Measurements from ENCODE around the gene TPRG1. TPM values are rescaled to one million over a fixed set of nuclear protein-coding genes. Genes with fewer than 3 reads are reported as not detected.

The TPRG1 gene
- total RNA-seq, 1 donor from 2014 or later = 0.71 TPM

- no peak overlapping the region for H3K4me3 ChIP-seq
- Mint-ChIP-seq H3K27ac (no peak overlapping the region), H3K9me3 (peaks cover 3% of the 10 kb centered on the region), H3K4me3 (no peak overlapping the region), H3K27me3 (ENCODE audit: insufficient read depth, low read depth) (peaks cover 2% of the 10 kb centered on the region), H3K4me1 (peaks cover 10% of the 10 kb centered on the region), H3K36me3 (no peaks in the 10 kb centered on the region)
- H3F3A ChIP-seq (ENCODE audit: low read depth) = no peaks in the 10 kb centered on the region
- no peaks in the 10 kb centered on the region for H4K20me1 ChIP-seq (ENCODE audit: low read depth)
- H3K79me2 ChIP-seq (ENCODE audit: low read depth) = no peaks in the 10 kb centered on the region
- no peaks in the 10 kb centered on the region for H3K9me3 ChIP-seq (ENCODE audit: low read depth)
- no peaks in the 10 kb centered on the region for H3K36me3 ChIP-seq
- H3K27me3 ChIP-seq = no peaks in the 10 kb centered on the region
- TF ChIP-seq EZH2 (IDR thresholded peaks at IDR 0.05) = no peak
- TF ChIP-seq, protein P1, sequence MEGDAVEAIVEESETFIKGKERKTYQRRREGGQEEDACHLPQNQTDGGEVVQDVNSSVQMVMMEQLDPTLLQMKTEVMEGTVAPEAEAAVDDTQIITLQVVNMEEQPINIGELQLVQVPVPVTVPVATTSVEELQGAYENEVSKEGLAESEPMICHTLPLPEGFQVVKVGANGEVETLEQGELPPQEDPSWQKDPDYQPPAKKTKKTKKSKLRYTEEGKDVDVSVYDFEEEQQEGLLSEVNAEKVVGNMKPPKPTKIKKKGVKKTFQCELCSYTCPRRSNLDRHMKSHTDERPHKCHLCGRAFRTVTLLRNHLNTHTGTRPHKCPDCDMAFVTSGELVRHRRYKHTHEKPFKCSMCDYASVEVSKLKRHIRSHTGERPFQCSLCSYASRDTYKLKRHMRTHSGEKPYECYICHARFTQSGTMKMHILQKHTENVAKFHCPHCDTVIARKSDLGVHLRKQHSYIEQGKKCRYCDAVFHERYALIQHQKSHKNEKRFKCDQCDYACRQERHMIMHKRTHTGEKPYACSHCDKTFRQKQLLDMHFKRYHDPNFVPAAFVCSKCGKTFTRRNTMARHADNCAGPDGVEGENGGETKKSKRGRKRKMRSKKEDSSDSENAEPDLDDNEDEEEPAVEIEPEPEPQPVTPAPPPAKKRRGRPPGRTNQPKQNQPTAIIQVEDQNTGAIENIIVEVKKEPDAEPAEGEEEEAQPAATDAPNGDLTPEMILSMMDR (IDR thresholded peaks at IDR 0.05) = no peak
- H3K27ac ChIP-seq = no peak overlapping the region
- no peak overlapping the region for H3K9ac ChIP-seq
- H3K4me1 ChIP-seq = no peaks in the 10 kb centered on the region
- H3K4me2 ChIP-seq = no peak overlapping the region
- no peak overlapping the region for H2AFZ ChIP-seq (replicated peaks)
- DNase-seq (ENCODE audit: low spot score) = no peak
Measured at GRCh38 chr3:189170559-189170958, 1.2 kb upstream of the TPRG1 start.

GRCh38 chr3:189172668-189173419 is 1.1 kb downstream of the TPRG1 start:
- no peaks in the 10 kb centered on the region for H3K27me3 ChIP-seq

DNA sequence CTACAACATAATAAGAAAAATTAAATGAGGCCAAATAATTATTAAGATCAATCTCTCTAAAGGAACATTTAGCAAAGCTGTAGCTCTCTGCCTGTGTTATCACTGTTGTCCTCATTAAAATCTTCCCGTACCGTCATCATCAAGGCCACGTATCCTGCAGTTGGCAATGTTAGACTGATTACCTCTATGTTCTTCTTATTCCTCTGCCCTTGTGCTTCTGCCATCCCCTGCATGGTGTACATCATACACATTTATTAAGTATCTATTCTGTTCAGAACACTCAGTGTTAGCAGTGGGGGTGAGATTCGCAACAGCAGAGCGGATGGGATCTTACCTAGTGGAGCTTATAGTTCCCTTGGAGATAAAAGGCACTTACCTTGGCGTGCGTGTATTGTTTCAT is 12.8 kb downstream of the TPRG1 start:
- H3K9ac ChIP-seq = no peak overlapping the region
- H3K4me3 ChIP-seq = no peak overlapping the region
- H4K20me1 ChIP-seq (ENCODE audit: low read depth) = no peaks in the 10 kb centered on the region
- H3K36me3 ChIP-seq = no peaks in the 10 kb centered on the region
- H3K4me1 ChIP-seq = no peaks in the 10 kb centered on the region
- no peaks in the 10 kb centered on the region for H3K4me1 Mint-ChIP-seq
- H3K4me2 ChIP-seq = no peak overlapping the region
- no peak overlapping the region for H2AFZ ChIP-seq (replicated peaks)
- H3K27ac ChIP-seq = no peak overlapping the region
- no peaks in the 10 kb centered on the region for H3K9me3 ChIP-seq (ENCODE audit: low read depth)
- no peak for TF ChIP-seq EZH2phosphoT487 (IDR thresholded peaks at IDR 0.05)
- H3K36me3 Mint-ChIP-seq = peaks cover 4% of the 10 kb centered on the region
- H3K27me3 ChIP-seq = no peaks in the 10 kb centered on the region
- no peaks in the 10 kb centered on the region for H3K79me2 ChIP-seq (ENCODE audit: low read depth)
- no peak for DNase-seq (ENCODE audit: low spot score)
- H3K27me3 Mint-ChIP-seq (ENCODE audit: insufficient read depth, low read depth) = no peaks in the 10 kb centered on the region
- no peaks in the 10 kb centered on the region for H3F3A ChIP-seq (ENCODE audit: low read depth)
- H3K27ac Mint-ChIP-seq = no peak overlapping the region
- no peak overlapping the region for H3K4me3 Mint-ChIP-seq
- peaks cover 15% of the 10 kb centered on the region for H3K9me3 Mint-ChIP-seq

More at GRCh38 chr3:189172668-189173419, 1.1 kb downstream of the TPRG1 start:
- no peaks in the 10 kb centered on the region for H3F3A ChIP-seq (ENCODE audit: low read depth)
- no peak overlapping the region for H3K27ac ChIP-seq
- H3K79me2 ChIP-seq (ENCODE audit: low read depth) = no peaks in the 10 kb centered on the region
- no peak for DNase-seq (ENCODE audit: low spot score)
- no peak overlapping the region for H3K4me2 ChIP-seq
- Mint-ChIP-seq H3K4me1 (peaks cover 7% of the 10 kb centered on the region), H3K9me3 (peaks cover 3% of the 10 kb centered on the region), H3K4me3 (no peak overlapping the region), H3K27ac (no peak overlapping the region), H3K36me3 (no peaks in the 10 kb centered on the region), H3K27me3 (ENCODE audit: insufficient read depth, low read depth) (peaks cover 2% of the 10 kb centered on the region)
- H3K36me3 ChIP-seq = no peaks in the 10 kb centered on the region
- no peaks in the 10 kb centered on the region for H3K4me1 ChIP-seq
- TF ChIP-seq, protein P1 (IDR thresholded peaks at IDR 0.05) = no peak
- TF ChIP-seq EZH2phosphoT487 (IDR thresholded peaks at IDR 0.05) = no peak
- TF ChIP-seq EZH2 (IDR thresholded peaks at IDR 0.05) = no peak
- no peak overlapping the region for H3K4me3 ChIP-seq
- H3K9me3 ChIP-seq (ENCODE audit: low read depth) = no peaks in the 10 kb centered on the region
- no peak overlapping the region for H3K9ac ChIP-seq
- no peak overlapping the region for H2AFZ ChIP-seq (replicated peaks)
- no peaks in the 10 kb centered on the region for H4K20me1 ChIP-seq (ENCODE audit: low read depth)

DNA sequence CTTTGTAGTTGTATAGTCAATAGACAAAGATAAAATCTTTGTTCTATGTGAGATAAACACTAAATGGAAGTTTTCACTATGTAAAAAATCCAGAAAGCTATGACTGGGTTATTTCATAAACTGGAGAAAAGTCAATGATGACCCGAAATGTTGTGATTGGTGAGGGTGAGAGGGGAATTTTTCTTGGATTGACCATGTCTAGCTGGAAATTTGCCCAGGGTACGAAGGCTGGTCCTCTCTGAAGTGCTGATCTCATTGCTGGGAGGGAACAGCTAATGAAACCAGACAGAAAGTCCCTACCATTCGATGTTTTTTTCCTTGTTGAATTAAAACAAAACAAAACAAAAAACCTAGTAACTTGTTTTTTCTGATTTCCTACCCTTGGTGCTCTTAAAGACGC is 14.3 kb downstream of the TPRG1 start:
- no peak overlapping the region for H2AFZ ChIP-seq (replicated peaks)
- no peaks in the 10 kb centered on the region for H4K20me1 ChIP-seq (ENCODE audit: low read depth)
- no peak overlapping the region for H3K27ac Mint-ChIP-seq
- H3K27me3 Mint-ChIP-seq (ENCODE audit: insufficient read depth, low read depth) = no peaks in the 10 kb centered on the region
- H3K36me3 Mint-ChIP-seq = peaks cover 4% of the 10 kb centered on the region
- no peak for DNase-seq (ENCODE audit: low spot score)
- no peaks in the 10 kb centered on the region for H3K9me3 ChIP-seq (ENCODE audit: low read depth)
- H3K4me3 Mint-ChIP-seq = no peak overlapping the region
- no peaks in the 10 kb centered on the region for H3K79me2 ChIP-seq (ENCODE audit: low read depth)
- no peaks in the 10 kb centered on the region for H3K27me3 ChIP-seq
- no peaks in the 10 kb centered on the region for H3K4me1 Mint-ChIP-seq
- no peak overlapping the region for H3K4me2 ChIP-seq
- TF ChIP-seq EZH2phosphoT487 (IDR thresholded peaks at IDR 0.05) (no peak), EZH2 (IDR thresholded peaks at IDR 0.05) (no peak)
- TF ChIP-seq, protein P1 (IDR thresholded peaks at IDR 0.05) = no peak
- no peak overlapping the region for H3K27ac ChIP-seq
- no peaks in the 10 kb centered on the region for H3K4me1 ChIP-seq
- H3F3A ChIP-seq (ENCODE audit: low read depth) = no peaks in the 10 kb centered on the region
- no peak overlapping the region for H3K9ac ChIP-seq
- H3K36me3 ChIP-seq = no peaks in the 10 kb centered on the region
- peaks cover 12% of the 10 kb centered on the region for H3K9me3 Mint-ChIP-seq
- H3K4me3 ChIP-seq = no peak overlapping the region

Data from neural progenitor cell (in vitro differentiated cells).